Right lobe of liver (tissue), 4 donors: Measurements from ENCODE around the gene TIMP4.

Source experiments
- POLR2A ChIP-seq: fragments of 450-650 bp; IDR thresholded peaks from one replicate; pipeline ENCODE4 v1.6.1; 2017; ENCODE audit warnings: antibody characterized with exemption, mild to moderate bottlenecking
- TF ChIP-seq, protein P1 (sequence below), 4 donors: fragments of 200-600 bp in 3 of 4; fragments of 450-650 bp in 1 of 4; IDR thresholded peaks; one replicate each; pipeline versions ENCODE4 v1.5.1 to v1.8.0; 2016 to 2022; ENCODE audit warnings: antibody characterized with exemption in 4 of 4, mild to moderate bottlenecking in 2 of 4
- donor health status: DM: no; HTN: no; CAD: no.
- donor health status: DM: no; HTN: no; CAD: no.
- donor health status: DM: no; HTN: yes; CAD: no.

DNA sequence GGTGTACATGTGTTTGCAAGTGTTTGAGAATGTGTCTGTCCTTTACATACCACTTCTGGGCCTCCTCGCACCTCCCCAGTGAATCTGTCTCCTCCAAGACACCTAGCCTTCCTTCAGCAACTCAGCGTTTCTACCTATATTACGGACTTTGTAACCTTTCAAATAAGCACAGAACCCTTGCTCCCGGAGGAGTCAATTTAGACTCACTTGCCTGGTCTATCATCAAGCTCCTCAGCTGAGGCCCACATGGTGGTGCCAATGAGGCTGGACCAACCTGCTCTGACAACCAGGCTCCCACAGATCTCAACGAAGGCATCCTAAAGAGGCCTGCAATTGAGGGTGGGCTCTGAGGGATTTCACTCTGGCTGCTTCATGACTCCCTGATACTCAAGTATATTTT, 32.8 kb upstream of the TIMP4 start:
- TF ChIP-seq POLR2A = no peak
- TF ChIP-seq, protein P1, sequence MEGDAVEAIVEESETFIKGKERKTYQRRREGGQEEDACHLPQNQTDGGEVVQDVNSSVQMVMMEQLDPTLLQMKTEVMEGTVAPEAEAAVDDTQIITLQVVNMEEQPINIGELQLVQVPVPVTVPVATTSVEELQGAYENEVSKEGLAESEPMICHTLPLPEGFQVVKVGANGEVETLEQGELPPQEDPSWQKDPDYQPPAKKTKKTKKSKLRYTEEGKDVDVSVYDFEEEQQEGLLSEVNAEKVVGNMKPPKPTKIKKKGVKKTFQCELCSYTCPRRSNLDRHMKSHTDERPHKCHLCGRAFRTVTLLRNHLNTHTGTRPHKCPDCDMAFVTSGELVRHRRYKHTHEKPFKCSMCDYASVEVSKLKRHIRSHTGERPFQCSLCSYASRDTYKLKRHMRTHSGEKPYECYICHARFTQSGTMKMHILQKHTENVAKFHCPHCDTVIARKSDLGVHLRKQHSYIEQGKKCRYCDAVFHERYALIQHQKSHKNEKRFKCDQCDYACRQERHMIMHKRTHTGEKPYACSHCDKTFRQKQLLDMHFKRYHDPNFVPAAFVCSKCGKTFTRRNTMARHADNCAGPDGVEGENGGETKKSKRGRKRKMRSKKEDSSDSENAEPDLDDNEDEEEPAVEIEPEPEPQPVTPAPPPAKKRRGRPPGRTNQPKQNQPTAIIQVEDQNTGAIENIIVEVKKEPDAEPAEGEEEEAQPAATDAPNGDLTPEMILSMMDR (IDR thresholded peaks at IDR 0.05) = no peak
